ENCODE results near the gene EIF5B.

- TF ChIP-seq, protein P1, sequence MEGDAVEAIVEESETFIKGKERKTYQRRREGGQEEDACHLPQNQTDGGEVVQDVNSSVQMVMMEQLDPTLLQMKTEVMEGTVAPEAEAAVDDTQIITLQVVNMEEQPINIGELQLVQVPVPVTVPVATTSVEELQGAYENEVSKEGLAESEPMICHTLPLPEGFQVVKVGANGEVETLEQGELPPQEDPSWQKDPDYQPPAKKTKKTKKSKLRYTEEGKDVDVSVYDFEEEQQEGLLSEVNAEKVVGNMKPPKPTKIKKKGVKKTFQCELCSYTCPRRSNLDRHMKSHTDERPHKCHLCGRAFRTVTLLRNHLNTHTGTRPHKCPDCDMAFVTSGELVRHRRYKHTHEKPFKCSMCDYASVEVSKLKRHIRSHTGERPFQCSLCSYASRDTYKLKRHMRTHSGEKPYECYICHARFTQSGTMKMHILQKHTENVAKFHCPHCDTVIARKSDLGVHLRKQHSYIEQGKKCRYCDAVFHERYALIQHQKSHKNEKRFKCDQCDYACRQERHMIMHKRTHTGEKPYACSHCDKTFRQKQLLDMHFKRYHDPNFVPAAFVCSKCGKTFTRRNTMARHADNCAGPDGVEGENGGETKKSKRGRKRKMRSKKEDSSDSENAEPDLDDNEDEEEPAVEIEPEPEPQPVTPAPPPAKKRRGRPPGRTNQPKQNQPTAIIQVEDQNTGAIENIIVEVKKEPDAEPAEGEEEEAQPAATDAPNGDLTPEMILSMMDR (IDR thresholded peaks at IDR 0.05) = no peak
- no peak for TF ChIP-seq POLR2A (IDR thresholded peaks at IDR 0.05)
Observed at GRCh38 chr2:99350194-99350593, 13.0 kb downstream of the EIF5B start.

Data from ovary (tissue), 3 donors.